RWPE1 (cell line): ENCODE results near the gene SLC7A6OS.

ENCODE experiments used
- CTCF ChIA-PET: fragments of 350-600 bp; sonication (Branson Sonifier 250); formaldehyde crosslinking; extraction: SDS; loops from one replicate; lab custom pipeline; 2021; lab: Yijun Ruan, JAX
- POLR2A ChIA-PET: fragments of 400-600 bp; formaldehyde crosslinking; extraction: SDS; loops from one replicate; lab custom pipeline; 2020; ENCODE audit warnings: antibody characterized with exemption; ENCODE audit not compliant: low non-redundant PET; lab: Yijun Ruan, JAX
- DNase-seq: peaks from one replicate; pipeline ENCODE4 v3.0.0; 2012; ENCODE audit warnings: low spot score
- H3K27ac ChIP-seq: fragments of 450-650 bp; 2 replicates; pipeline ENCODE4 v1.5.1; 2017
- CTCF ChIP-seq: fragments of 450-650 bp; conservative IDR thresholded peaks from 2 replicates; pipeline ENCODE4 v1.5.1; 2017; ENCODE audit warnings: low read depth, mild to moderate bottlenecking

Gene SLC7A6OS

GRCh38 chr16:68350813-68351350, 40.1 kb upstream of the SLC7A6OS start:
- POLR2A ChIA-PET: no interaction called here
- no peak overlapping the region for H3K27ac ChIP-seq
- CTCF ChIA-PET: no interaction called here
- no peak for DNase-seq
- no peak for TF ChIP-seq CTCF

GRCh38 chr16:68349838-68350410, 39.2 kb upstream of the SLC7A6OS start:
- no peak for DNase-seq
- H3K27ac ChIP-seq: no peak overlapping the region
- POLR2A ChIA-PET: no interaction called here
- CTCF ChIA-PET: no interaction called here
- TF ChIP-seq CTCF: no peak

GRCh38 chr16:68348639-68349445, 38.1 kb upstream of the SLC7A6OS start:
- CTCF ChIA-PET: interaction anchor here (0.6 kb wide), 1 partner anchor 35 kb away, joined by 6 read pairs; no protein-coding TSS in a partner anchor

GRCh38 chr16:68347605-68348004, 36.9 kb upstream of the SLC7A6OS start:
- ChIA-PET CTCF (no interaction called here), POLR2A (no interaction called here)
- H3K27ac ChIP-seq: no peak overlapping the region
- no peak for TF ChIP-seq CTCF
- no peak for DNase-seq

More at GRCh38 chr16:68348639-68349445, 38.1 kb upstream of the SLC7A6OS start:
- POLR2A ChIA-PET: no interaction called here
- no peak for DNase-seq
- no peak overlapping the region for H3K27ac ChIP-seq
- no peak for TF ChIP-seq CTCF

GRCh38 chr16:68346892-68347480, 36.2 kb upstream of the SLC7A6OS start:
- ChIA-PET POLR2A (no interaction called here), CTCF (no interaction called here)
- no peak overlapping the region for H3K27ac ChIP-seq
- TF ChIP-seq CTCF: no peak
- DNase-seq: no peak

- no peak overlapping the region for H3K27ac ChIP-seq
- ChIA-PET CTCF (no interaction called here), POLR2A (no interaction called here)
- no peak for DNase-seq
- TF ChIP-seq CTCF: no peak
These were observed 35.4 kb upstream of the SLC7A6OS start for GRCh38 chr16:68345958-68346635.
